Lung (tissue), 12 donors: ENCODE data around the gene CHRND. TPM values are rescaled to one million over a fixed set of nuclear protein-coding genes. Genes with fewer than 3 reads are reported as not detected.

Source experiments
- ATAC-seq: fragments of 200-7000 bp; cut with Tn5 transposase; one replicate; pipeline ENCODE4 v1.9.1; 2020; ENCODE audit warnings: moderate number of reproducible peaks; ENCODE audit not compliant: insufficient read depth, low FRiP score
- DNase-seq, 3 donors: peaks; one replicate each; pipeline ENCODE4 v3.0.0-alpha.2; 2013 to 2017
- H3K27ac ChIP-seq, 2 donors: one replicate each; pipeline ENCODE4 v1.5.1; 2013; ENCODE audit warnings: mild to moderate bottlenecking in 2 of 2, moderate library complexity in 2 of 2, control low read depth in 1 of 2, inconsistent platforms in 1 of 2, low read depth in 1 of 2, low read length in 1 of 2
- H3K27me3 ChIP-seq, 3 donors: one replicate each; pipeline ENCODE4 v1.5.1; 2013; ENCODE audit warnings: low read length in 2 of 3; ENCODE audit not compliant: control insufficient read depth in 3 of 3, insufficient read depth in 3 of 3
- H3K36me3 ChIP-seq, 4 donors: one replicate each; pipeline ENCODE4 v1.5.1; 2013; ENCODE audit warnings: low read length in 4 of 4, mild to moderate bottlenecking in 1 of 4, moderate library complexity in 1 of 4; ENCODE audit not compliant: control insufficient read depth in 4 of 4, insufficient read depth in 4 of 4
- H3K4me1 ChIP-seq, 5 donors: one replicate each; pipeline ENCODE4 v1.5.1; 2013; ENCODE audit warnings: low read length in 5 of 5, mild to moderate bottlenecking in 2 of 5, moderate library complexity in 1 of 5; ENCODE audit not compliant: control insufficient read depth in 5 of 5, insufficient read depth in 5 of 5
- H3K4me3 ChIP-seq: one replicate; pipeline ENCODE4 v1.5.1; 2013; ENCODE audit warnings: mild to moderate bottlenecking, control low read depth, moderate library complexity
- H3K9ac ChIP-seq, 2 donors: one replicate each; pipeline ENCODE4 v1.5.1; 2013; ENCODE audit warnings: low read length in 2 of 2, control low read depth in 1 of 2; ENCODE audit not compliant: insufficient read depth in 1 of 2
- H3K9me3 ChIP-seq, 4 donors: one replicate each; pipeline ENCODE4 v1.5.1; 2013; ENCODE audit warnings: low read length in 3 of 4, mild to moderate bottlenecking in 1 of 4, moderate library complexity in 1 of 4; ENCODE audit not compliant: control insufficient read depth in 4 of 4, insufficient read depth in 3 of 4
- CTCF ChIP-seq: IDR thresholded peaks from 2 replicates; pipeline ENCODE4 v1.5.1; 2012; ENCODE audit warnings: mild to moderate bottlenecking; ENCODE audit errors: control extremely low read depth, extremely low read depth
- WGBS, 2 donors: extraction: QIAGEN DNeasy Blood & Tissue Kit; methylation state at CpG; one replicate each; pipeline ENCODE4 v1.1.7; 2013; 5-methylcytosine and 5-hydroxymethylcytosine counted together
- polyA plus RNA-seq, 2 donors: library from polyadenylated mRNA; stranded (reverse); fragments of 200-250 nt; gene quantifications; one replicate each; pipeline ENCODE4 v1.2.1, GENCODE V29; 2013
- total RNA-seq, 2 donors: library from RNA; depleted of rRNA in 1 of 2; stranded (reverse); fragments of >200 nt in 1 of 2; gene quantifications; one replicate each; pipeline ENCODE4 v1.2.1, GENCODE V29; 2014 to 2021
- donor health status: control.
- donor health status: control.
- donor health status: Bipolar disorder and iron deficiency.
- donor health status: healthy.
- donor health status: DM: yes; HTN: yes; CAD: no.

The CHRND gene
- total and polyA plus RNA-seq, 4 donors: not detected

- H3K9me3 ChIP-seq: peaks cover 0 to 2% (median 0%) of the 10 kb centered on the region in 4 donors
- ATAC-seq (no peak), DNase-seq (no peak)
- peaks cover 0 to 4% (median 0%) of the 10 kb centered on the region in 5 donors for H3K4me1 ChIP-seq
- H3K4me3 ChIP-seq: no peak overlapping the region
- no peak overlapping the region for H3K27ac ChIP-seq
- H3K9ac ChIP-seq: no peak overlapping the region
- TF ChIP-seq CTCF: no peak
- WGBS, 2 donors: 88 to 91% methylated on average over 29 of the region's 29 CpGs
- peaks cover 15 to 38% (median 25%) of the 10 kb centered on the region in 3 donors for H3K27me3 ChIP-seq
- no peaks in the 10 kb centered on the region for H3K36me3 ChIP-seq
Observed at GRCh38 chr2:232481322-232482140, 44.4 kb upstream of the CHRND start.

DNA sequence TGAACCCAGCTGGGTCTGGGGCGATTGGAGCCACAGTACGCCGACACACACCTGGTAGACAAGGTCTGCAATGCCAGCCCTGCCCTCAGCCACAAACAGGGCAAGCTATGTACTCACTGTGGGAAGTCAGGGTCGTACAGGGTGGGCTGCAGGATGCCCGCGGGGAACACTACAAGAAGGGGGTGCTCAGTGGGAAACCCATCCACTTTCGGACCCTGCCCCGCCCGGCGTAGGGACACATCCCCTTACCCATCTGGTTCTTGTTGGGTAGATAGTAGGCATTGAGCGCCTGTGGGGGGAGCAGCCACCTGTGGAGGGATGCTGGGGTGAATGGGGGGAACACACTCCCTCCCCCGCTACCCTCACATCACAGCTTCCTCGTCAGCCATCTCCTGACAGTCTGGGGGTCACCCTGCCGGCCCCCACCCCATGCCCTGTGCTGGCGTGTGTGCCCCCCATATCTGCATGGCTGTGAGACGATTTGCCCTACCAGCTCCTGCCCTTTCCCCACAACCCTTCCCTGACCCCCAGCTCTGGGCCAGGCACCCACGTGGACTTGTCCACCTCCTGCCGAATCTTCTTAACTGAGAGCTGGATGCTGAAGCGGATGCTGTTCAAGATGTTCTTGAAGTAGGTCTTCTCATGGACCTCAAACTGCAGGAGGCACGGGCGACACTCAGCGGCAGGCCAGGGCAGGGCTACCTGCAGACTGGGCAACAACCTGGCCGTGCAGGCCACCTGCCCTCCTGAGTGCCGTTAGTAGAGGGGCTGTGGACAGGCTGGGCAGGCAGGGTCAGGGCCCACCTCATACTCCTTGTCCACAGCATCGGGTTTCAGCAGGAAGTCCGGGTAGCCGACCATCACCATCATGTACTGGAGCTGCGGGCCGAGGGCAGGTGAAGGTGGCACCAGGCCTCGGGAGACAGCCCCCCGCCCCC, 43.4 kb upstream of the CHRND start:
- 90 to 93% methylated on average over 27 to 31 of the region's 31 CpGs for WGBS, 2 donors
- H3K9me3 ChIP-seq: peaks cover 0 to 2% (median 0%) of the 10 kb centered on the region in 4 donors
- no peak overlapping the region for H3K4me3 ChIP-seq
- ATAC-seq (no peak), DNase-seq (no peak)
- peaks cover 0 to 7% (median 0%) of the 10 kb centered on the region in 5 donors for H3K4me1 ChIP-seq
- peaks cover 15 to 46% (median 29%) of the 10 kb centered on the region in 3 donors for H3K27me3 ChIP-seq
- H3K27ac ChIP-seq: no peak overlapping the region
- no peaks in the 10 kb centered on the region for H3K36me3 ChIP-seq
- no peak for TF ChIP-seq CTCF
- H3K9ac ChIP-seq: no peak overlapping the region

DNA sequence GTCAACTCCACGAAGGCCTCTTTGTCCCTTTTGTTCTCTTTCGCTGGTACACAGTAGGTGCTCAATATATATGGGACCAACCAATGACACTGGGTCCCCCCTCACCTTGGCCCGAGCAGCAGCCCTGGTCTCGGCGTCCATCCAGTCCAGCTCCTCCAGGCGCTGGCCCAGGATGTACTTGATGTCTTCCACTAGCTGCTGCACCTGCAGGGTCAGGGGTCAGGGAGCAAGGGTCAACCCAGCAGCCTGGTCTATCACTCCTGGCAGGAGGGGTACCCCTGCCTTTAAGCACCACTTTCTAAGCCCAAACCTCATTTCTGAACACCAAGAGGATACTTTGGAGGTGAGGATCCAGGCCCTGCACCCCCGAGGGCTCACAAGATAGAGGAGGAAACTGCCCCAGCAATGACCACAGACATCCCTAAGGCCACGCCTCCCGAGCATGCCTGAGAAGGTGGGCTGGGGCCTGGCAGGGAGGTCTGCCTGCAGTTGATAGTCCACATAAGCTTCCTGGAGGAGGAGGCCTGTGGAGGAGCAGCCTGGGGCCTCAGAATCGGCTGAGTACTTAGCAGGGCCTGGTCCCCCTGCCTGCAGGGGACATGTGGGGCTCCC, 42.5 kb upstream of the CHRND start:
- Histone ChIP-seq H3K36me3 (no peaks in the 10 kb centered on the region), H3K4me3 (no peak overlapping the region), H3K4me1 (peaks cover 0 to 7% (median 0%) of the 10 kb centered on the region in 5 donors), H3K27ac (no peak overlapping the region), H3K9ac (no peak overlapping the region), H3K27me3 (peaks cover 15 to 50% (median 32%) of the 10 kb centered on the region in 3 donors), H3K9me3 (peaks cover 0 to 2% (median 0%) of the 10 kb centered on the region in 4 donors)
- WGBS, 2 donors: 91% methylated on average over 10 of the region's 10 CpGs
- DNase-seq: no peak
- no peak for ATAC-seq
- TF ChIP-seq CTCF: no peak
